Upper lobe of right lung (tissue), 1 donor: ENCODE data around the gene PCBP1. TPM values are rescaled to one million over a fixed set of nuclear protein-coding genes. Genes with fewer than 3 reads are reported as not detected.
"Not testable (repeated sequence)": the region's sequence is repeated elsewhere in the genome, so short reads cannot be mapped to it uniquely, and the experiment has no call there.

Experiments used
- ATAC-seq: fragments of 200-7000 bp; cut with Tn5 transposase; one replicate; pipeline ENCODE4 v1.9.1; 2020; ENCODE audit warnings: mild to moderate bottlenecking, moderate library complexity
- DNase-seq: peaks from one replicate; pipeline ENCODE4 v3.0.0-alpha.2; 2020
- H3K27ac ChIP-seq: fragments of 200-600 bp; one replicate; pipeline ENCODE4 v1.8.0; 2022
- H3K27me3 ChIP-seq: fragments of 200-600 bp; one replicate; pipeline ENCODE4 v1.8.0; 2022; ENCODE audit warnings: mild to moderate bottlenecking
- H3K36me3 ChIP-seq: fragments of 200-600 bp; one replicate; pipeline ENCODE4 v1.8.0; 2022
- H3K4me1 ChIP-seq: fragments of 200-600 bp; one replicate; pipeline ENCODE4 v1.8.0; 2022
- H3K4me3 ChIP-seq: fragments of 200-600 bp; one replicate; pipeline ENCODE4 v1.8.0; 2022; ENCODE audit warnings: mild to moderate bottlenecking
- H3K9me3 ChIP-seq: fragments of 200-600 bp; one replicate; pipeline ENCODE4 v1.8.0; 2022
- CTCF ChIP-seq: fragments of 200-600 bp; IDR thresholded peaks from one replicate; pipeline ENCODE4 v1.8.0; 2022; ENCODE audit warnings: antibody characterized with exemption
- intact Hi-C: fragments of 100-400 bp; cut with DNase I; formaldehyde crosslinking; loops from one replicate; pipeline ENCODE4 v1.11.0; 2022
- total RNA-seq: library from RNA; stranded (reverse); fragmentation: NEBNext Ultra II Directional; extraction: Animal tissue kit (Norgen Biotek cat#: 25700); gene quantifications from one replicate; pipeline ENCODE4 v1.2.1, GENCODE V29; 2021
- donor health status: DM: no; HTN: yes; CAD: no; lungs with severe emphysema.

PCBP1 gene
- total RNA-seq, 1 donor from 2014 or later, result 337 TPM

GRCh38 chr2:70049255-70049654 is 38.0 kb upstream of the PCBP1 start:
- H3K4me3 ChIP-seq, result no peak overlapping the region
- intact Hi-C loops, result no loop called here
- no peak for ATAC-seq
- peaks cover 12% of the 10 kb centered on the region for H3K4me1 ChIP-seq
- H3K27me3 ChIP-seq, result no peaks in the 10 kb centered on the region
- no peak overlapping the region for H3K27ac ChIP-seq
- H3K9me3 ChIP-seq, result no peaks in the 10 kb centered on the region
- peaks cover 53% of the 10 kb centered on the region for H3K36me3 ChIP-seq
- DNase-seq, result no peak
- no peak for TF ChIP-seq CTCF

- Histone ChIP-seq H3K36me3 (peaks cover 62% of the 10 kb centered on the region), H3K27me3 (no peaks in the 10 kb centered on the region), H3K27ac (no peak overlapping the region), H3K4me1 (peaks cover 8% of the 10 kb centered on the region), H3K4me3 (no peak overlapping the region), H3K9me3 (no peaks in the 10 kb centered on the region)
- intact Hi-C loops, result no loop called here
- no peak for DNase-seq
- no peak for TF ChIP-seq CTCF
- no peak for ATAC-seq
Observed at GRCh38 chr2:70050631-70051425, 36.4 kb upstream of the PCBP1 start.

GRCh38 chr2:70055259-70055658 is 32.0 kb upstream of the PCBP1 start:
- H3K9me3 ChIP-seq, H3K27ac ChIP-seq, H3K27me3 ChIP-seq, H3K4me1 ChIP-seq, ATAC-seq, intact Hi-C loops, DNase-seq, H3K4me3 ChIP-seq: not testable (repeated sequence)
- H3K36me3 ChIP-seq, result peaks cover 78% of the 10 kb centered on the region

- no peaks in the 10 kb centered on the region for H3K27me3 ChIP-seq
- DNase-seq, result no peak
- H3K36me3 ChIP-seq, result peaks cover 74% of the 10 kb centered on the region
- no peaks in the 10 kb centered on the region for H3K9me3 ChIP-seq
- H3K27ac ChIP-seq, result no peak overlapping the region
- intact Hi-C loops, result loop anchor here (10.0 kb wide), 1 partner anchor 137 kb away; no protein-coding TSS in a partner anchor
- no peak for ATAC-seq
- no peak overlapping the region for H3K4me3 ChIP-seq
- H3K4me1 ChIP-seq, result no peaks in the 10 kb centered on the region
- TF ChIP-seq CTCF, result no peak
Observed at GRCh38 chr2:70061317-70061716, 26.0 kb upstream of the PCBP1 start.

- intact Hi-C loops, result loop anchor here (10.0 kb wide), 1 partner anchor 137 kb away; no protein-coding TSS in a partner anchor
- H3K36me3 ChIP-seq, result peaks cover 76% of the 10 kb centered on the region
Observed at GRCh38 chr2:70062270-70062669, 25.0 kb upstream of the PCBP1 start.

More at GRCh38 chr2:70062270-70062669, 25.0 kb upstream of the PCBP1 start:
- Histone ChIP-seq H3K27me3 (no peaks in the 10 kb centered on the region), H3K4me3 (no peak overlapping the region), H3K9me3 (no peaks in the 10 kb centered on the region), H3K4me1 (no peaks in the 10 kb centered on the region), H3K27ac (no peak overlapping the region)
- TF ChIP-seq CTCF, result no peak
- ATAC-seq, result no peak
- DNase-seq, result no peak
